ENCODE data around the gene FOXRED2.
"Not testable (repeated sequence)": the region's sequence is repeated elsewhere in the genome, so short reads cannot be mapped to it uniquely, and the experiment has no call there.

The FOXRED2 gene

GRCh38 chr22:36455571-36456463 lies 51.0 kb downstream of the FOXRED2 start:
- FAIRE-seq (no peak), DNase-seq (ENCODE audit: insufficient read length, low spot score) (no peak)
- no peak for TF ChIP-seq CTCF (IDR thresholded peaks at IDR 0.05; ENCODE audit: insufficient read depth, missing control alignments)

GRCh38 chr22:36454916-36455570 lies 51.8 kb downstream of the FOXRED2 start:
- peak; percentile 73 for DNase-seq (ENCODE audit: insufficient read length, low spot score)
- no peak for FAIRE-seq
- TF ChIP-seq CTCF (IDR thresholded peaks at IDR 0.05; ENCODE audit: insufficient read depth, missing control alignments), result no peak

- TF ChIP-seq CTCF (IDR thresholded peaks at IDR 0.05; ENCODE audit: insufficient read depth, missing control alignments), result no peak
- no peak for DNase-seq (ENCODE audit: insufficient read length, low spot score)
- no peak for FAIRE-seq
These were observed 52.9 kb downstream of the FOXRED2 start for GRCh38 chr22:36453855-36454378.

- not testable (repeated sequence) for DNase-seq (ENCODE audit: insufficient read length, low spot score); FAIRE-seq
These were observed 53.7 kb downstream of the FOXRED2 start for GRCh38 chr22:36452978-36453607.

GRCh38 chr22:36452250-36452977 lies 54.4 kb downstream of the FOXRED2 start:
- DNase-seq (ENCODE audit: insufficient read length, low spot score) (no peak), FAIRE-seq (no peak)

GRCh38 chr22:36450923-36451322 lies 55.9 kb downstream of the FOXRED2 start:
- DNase-seq (ENCODE audit: insufficient read length, low spot score); FAIRE-seq: not testable (repeated sequence)

More at GRCh38 chr22:36452250-36452977, 54.4 kb downstream of the FOXRED2 start:
- TF ChIP-seq CTCF (IDR thresholded peaks at IDR 0.05; ENCODE audit: insufficient read depth, missing control alignments), result no peak

- TF ChIP-seq CTCF (IDR thresholded peaks at IDR 0.05; ENCODE audit: insufficient read depth, missing control alignments), result no peak
- no peak for FAIRE-seq
- no peak for DNase-seq (ENCODE audit: insufficient read length, low spot score)
These were observed 57.2 kb downstream of the FOXRED2 start for GRCh38 chr22:36449596-36450175.

All from D721Med (cell line).